Lung (tissue), 12 donors: Measurements from ENCODE around the gene IL3. TPM values are rescaled to one million over a fixed set of nuclear protein-coding genes. Genes with fewer than 3 reads are reported as not detected.

ENCODE experiments used
- ATAC-seq: fragments of 200-7000 bp; cut with Tn5 transposase; one replicate; pipeline ENCODE4 v1.9.1; 2020; ENCODE audit warnings: moderate number of reproducible peaks; ENCODE audit not compliant: insufficient read depth, low FRiP score
- DNase-seq, 3 donors: peaks; one replicate each; pipeline ENCODE4 v3.0.0-alpha.2; 2013 to 2017
- H3K27ac ChIP-seq, 2 donors: one replicate each; pipeline ENCODE4 v1.5.1; 2013; ENCODE audit warnings: mild to moderate bottlenecking in 2 of 2, moderate library complexity in 2 of 2, control low read depth in 1 of 2, inconsistent platforms in 1 of 2, low read depth in 1 of 2, low read length in 1 of 2
- H3K27me3 ChIP-seq, 3 donors: one replicate each; pipeline ENCODE4 v1.5.1; 2013; ENCODE audit warnings: low read length in 2 of 3; ENCODE audit not compliant: control insufficient read depth in 3 of 3, insufficient read depth in 3 of 3
- H3K36me3 ChIP-seq, 4 donors: one replicate each; pipeline ENCODE4 v1.5.1; 2013; ENCODE audit warnings: low read length in 4 of 4, mild to moderate bottlenecking in 1 of 4, moderate library complexity in 1 of 4; ENCODE audit not compliant: control insufficient read depth in 4 of 4, insufficient read depth in 4 of 4
- H3K4me1 ChIP-seq, 5 donors: one replicate each; pipeline ENCODE4 v1.5.1; 2013; ENCODE audit warnings: low read length in 5 of 5, mild to moderate bottlenecking in 2 of 5, moderate library complexity in 1 of 5; ENCODE audit not compliant: control insufficient read depth in 5 of 5, insufficient read depth in 5 of 5
- H3K4me3 ChIP-seq: one replicate; pipeline ENCODE4 v1.5.1; 2013; ENCODE audit warnings: mild to moderate bottlenecking, control low read depth, moderate library complexity
- H3K9ac ChIP-seq, 2 donors: one replicate each; pipeline ENCODE4 v1.5.1; 2013; ENCODE audit warnings: low read length in 2 of 2, control low read depth in 1 of 2; ENCODE audit not compliant: insufficient read depth in 1 of 2
- H3K9me3 ChIP-seq, 4 donors: one replicate each; pipeline ENCODE4 v1.5.1; 2013; ENCODE audit warnings: low read length in 3 of 4, mild to moderate bottlenecking in 1 of 4, moderate library complexity in 1 of 4; ENCODE audit not compliant: control insufficient read depth in 4 of 4, insufficient read depth in 3 of 4
- CTCF ChIP-seq: IDR thresholded peaks from 2 replicates; pipeline ENCODE4 v1.5.1; 2012; ENCODE audit warnings: mild to moderate bottlenecking; ENCODE audit errors: control extremely low read depth, extremely low read depth
- WGBS, 2 donors: extraction: QIAGEN DNeasy Blood & Tissue Kit; methylation state at CpG; one replicate each; pipeline ENCODE4 v1.1.7; 2013; 5-methylcytosine and 5-hydroxymethylcytosine counted together
- polyA plus RNA-seq, 2 donors: library from polyadenylated mRNA; stranded (reverse); fragments of 200-250 nt; gene quantifications; one replicate each; pipeline ENCODE4 v1.2.1, GENCODE V29; 2013
- total RNA-seq, 2 donors: library from RNA; depleted of rRNA in 1 of 2; stranded (reverse); fragments of >200 nt in 1 of 2; gene quantifications; one replicate each; pipeline ENCODE4 v1.2.1, GENCODE V29; 2014 to 2021
- donor health status: control.
- donor health status: control.
- donor health status: Bipolar disorder and iron deficiency.
- donor health status: healthy.
- donor health status: DM: yes; HTN: yes; CAD: no.

The IL3 gene
- total and polyA plus RNA-seq, 4 donors, result not detected

GRCh38 chr5:132012371-132013005, 48.0 kb upstream of the IL3 start:
- Histone ChIP-seq H3K27me3 (peaks cover 0 to 27% (median 18%) of the 10 kb centered on the region in 3 donors), H3K4me1 (peaks cover 0 to 9% (median 0%) of the 10 kb centered on the region in 5 donors), H3K9ac (no peak overlapping the region), H3K9me3 (no peaks in the 10 kb centered on the region), H3K27ac (no peak overlapping the region), H3K4me3 (no peak overlapping the region), H3K36me3 (no peaks in the 10 kb centered on the region)
- peak; percentile 80 to 89 (median 86) for DNase-seq
- 34 to 37% methylated on average over 7 of the region's 7 CpGs for WGBS, 2 donors
- no peak for ATAC-seq
- TF ChIP-seq CTCF, result no peak

DNA sequence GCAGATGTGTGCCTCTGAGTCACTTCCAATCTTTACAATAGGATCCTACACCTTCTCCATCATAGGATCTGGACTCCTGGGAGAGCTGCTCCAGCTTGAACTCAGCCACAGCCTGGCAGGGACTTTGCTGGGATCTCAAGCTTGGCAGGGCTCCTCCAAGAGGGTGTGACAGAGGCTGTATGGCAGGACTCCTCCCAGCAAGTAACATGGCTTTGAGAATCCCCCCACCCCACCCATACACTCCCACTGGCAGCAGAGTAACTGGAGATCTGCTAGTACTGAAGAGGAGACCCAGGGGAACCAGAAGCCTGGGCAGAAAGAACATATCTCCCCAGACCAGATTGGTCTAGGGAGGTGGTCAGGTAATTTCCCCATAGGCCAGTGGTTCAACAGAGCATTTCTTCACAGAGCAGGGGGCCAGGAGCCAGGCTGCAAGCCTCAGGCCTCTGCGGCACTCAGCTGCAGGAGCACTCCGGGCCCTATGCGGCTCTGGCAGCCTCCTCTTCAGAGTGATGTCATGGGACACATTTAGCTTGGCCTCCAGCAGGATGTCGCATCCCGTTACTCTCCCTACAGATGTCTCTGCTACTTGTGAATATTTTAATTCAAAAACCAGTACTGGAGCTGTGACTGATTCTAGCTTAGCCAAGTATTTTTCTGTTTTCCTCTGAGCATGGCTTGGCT, 47.3 kb upstream of the IL3 start:
- Histone ChIP-seq H3K27me3 (peaks cover 0 to 31% (median 18%) of the 10 kb centered on the region in 3 donors), H3K27ac (no peak overlapping the region), H3K9me3 (no peaks in the 10 kb centered on the region), H3K36me3 (no peaks in the 10 kb centered on the region), H3K4me1 (peaks cover 0 to 9% (median 0%) of the 10 kb centered on the region in 5 donors), H3K4me3 (no peak overlapping the region), H3K9ac (no peak overlapping the region)
- no peak for TF ChIP-seq CTCF
- DNase-seq (peak in 1 of 3 donors; percentile 4), ATAC-seq (no peak)
- WGBS, 2 donors, result 86 to 88% methylated on average over 5 of the region's 5 CpGs

DNA sequence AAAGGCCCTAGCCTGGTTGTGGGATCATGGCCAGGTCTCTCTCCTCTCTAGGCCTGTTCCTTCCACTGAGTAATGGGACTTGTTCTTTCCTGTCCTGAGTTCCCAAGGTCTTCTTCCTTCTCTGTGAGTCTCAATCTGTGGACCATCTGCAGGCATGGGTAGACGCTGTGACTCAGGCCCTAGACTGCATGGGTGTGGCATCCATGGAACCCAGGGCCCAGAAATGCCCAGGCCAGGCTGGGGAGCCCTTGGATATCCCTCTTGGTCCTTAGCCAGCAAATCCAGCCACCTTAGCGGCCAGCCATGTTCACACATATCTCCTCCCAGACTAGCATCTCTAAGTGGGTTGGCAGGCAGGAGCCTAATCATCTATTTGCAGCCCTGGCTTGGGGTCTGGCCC, 46.7 kb upstream of the IL3 start:
- 86 to 89% methylated on average over 2 of the region's 2 CpGs for WGBS, 2 donors
- DNase-seq (peak in 1 of 3 donors; percentile 3), ATAC-seq (no peak)
- Histone ChIP-seq H3K9me3 (no peaks in the 10 kb centered on the region), H3K4me3 (no peak overlapping the region), H3K9ac (no peak overlapping the region), H3K27ac (no peak overlapping the region), H3K27me3 (peaks cover 0 to 33% (median 18%) of the 10 kb centered on the region in 3 donors), H3K36me3 (no peaks in the 10 kb centered on the region), H3K4me1 (peaks cover 0 to 9% (median 0%) of the 10 kb centered on the region in 5 donors)
- no peak for TF ChIP-seq CTCF
